Activated CD8-positive, alpha-beta T cell treated with anti-CD3 and anti-CD28 coated beads for 36 hours (primary cell): ENCODE results near the gene KLHL11. TPM values are rescaled to one million over a fixed set of nuclear protein-coding genes. Genes with fewer than 3 reads are reported as not detected.

Experiments used
- total RNA-seq, 2 experiments: library from RNA; stranded (reverse); gene quantifications; one replicate each; pipeline ENCODE4 v1.2.3, GENCODE V29; 2021

Gene KLHL11
- total RNA-seq, 2 experiments from 2014 or later = 19.2 to 19.6 TPM

Other genes with a start within 250 kb of the KLHL11 start
- gene KRT17, start 240.8 kb downstream of the KLHL11 start, total RNA-seq = not detected
- 100 to 1,000 TPM; 924 to 930 TPM for gene EIF1, start 176.5 kb downstream of the KLHL11 start, total RNA-seq
- not detected for gene GAST, start 153.1 kb downstream of the KLHL11 start, total RNA-seq
- gene HAP1, start 130.8 kb downstream of the KLHL11 start, total RNA-seq = under 1 TPM; 0.07 to 0.09 TPM
- gene JUP, start 78.7 kb downstream of the KLHL11 start, total RNA-seq = 1 to 10 TPM; 1.5 to 1.8 TPM
- gene P3H4, start 53.5 kb downstream of the KLHL11 start, total RNA-seq = 1 to 10 TPM; 2.6 to 3.2 TPM
- gene FKBP10, start 52.4 kb downstream of the KLHL11 start, total RNA-seq = 1 to 10 TPM in 1 of 2 experiments, under 1 TPM in 1; 0.74 to 1.2 TPM
- gene NT5C3B, start 29.2 kb downstream of the KLHL11 start, total RNA-seq = 10 to 100 TPM; 30.5 to 32.3 TPM
- under 1 TPM in 1 of 2 experiments, not detected in 1; 0.36 TPM for gene KLHL10, start 27.6 kb downstream of the KLHL11 start, total RNA-seq
- 100 to 1,000 TPM; 185 to 186 TPM for gene ACLY, start 53.5 kb upstream of the KLHL11 start, total RNA-seq
- gene ODAD4, start 65.2 kb upstream of the KLHL11 start, total RNA-seq = 1 to 10 TPM in 1 of 2 experiments, under 1 TPM in 1; 0.81 to 1.4 TPM
- gene CNP, start 101.4 kb upstream of the KLHL11 start, total RNA-seq = 10 to 100 TPM; 50.1 to 54.5 TPM
- 10 to 100 TPM; 86.7 to 90.3 TPM for gene DNAJC7, start 152.0 kb upstream of the KLHL11 start, total RNA-seq
- 10 to 100 TPM; 13.8 to 15.0 TPM for gene NKIRAS2, start 154.7 kb upstream of the KLHL11 start, total RNA-seq
- under 1 TPM; 0.72 to 0.77 TPM for gene C17orf113, start 185.2 kb upstream of the KLHL11 start, total RNA-seq
- 1 to 10 TPM; 1.3 TPM for gene ZNF385C, start 233.1 kb upstream of the KLHL11 start, total RNA-seq
- gene DHX58, start 247.3 kb upstream of the KLHL11 start, total RNA-seq = 10 to 100 TPM; 31.7 to 36.2 TPM